MCF 10A (cell line): ENCODE data around the gene CREBRF. TPM values are rescaled to one million over a fixed set of nuclear protein-coding genes. Genes with fewer than 3 reads are reported as not detected.
"Not testable (repeated sequence)": the region's sequence is repeated elsewhere in the genome, so short reads cannot be mapped to it uniquely, and the experiment has no call there.

Source experiments
- BruUV-seq: library from RNA; stranded (reverse); fragments of 400-500 nt; replicated peaks from 2 replicates; lab custom pipeline; 2021; lab: Mats Ljungman, UMichigan
- CTCF ChIA-PET: fragments of 300-600 bp; sonication (Branson Sonifier 250); formaldehyde crosslinking; extraction: SDS; loops from one replicate; lab custom pipeline; 2021; ENCODE audit warnings: antibody characterized with exemption, inconsistent platforms; lab: Yijun Ruan, JAX
- POLR2A ChIA-PET: fragments of 300-600, 350-650 bp; sonication (Branson Sonifier 250); formaldehyde crosslinking; extraction: SDS; loops from one replicate; lab custom pipeline; 2020; ENCODE audit warnings: antibody characterized with exemption, inconsistent platforms; lab: Yijun Ruan, JAX
- DNase-seq: peaks from one replicate; pipeline ENCODE4 v3.0.0-alpha.2; 2018; ENCODE audit not compliant: unreplicated experiment
- H3K27ac Mint-ChIP-seq: one replicate; pipeline ENCODE4 v1.8.0; 2022; ENCODE audit warnings: mild to moderate bottlenecking, low read depth, mixed read lengths; ENCODE audit not compliant: unreplicated experiment
- H3K27me3 Mint-ChIP-seq: one replicate; pipeline ENCODE4 v1.8.0; 2022; ENCODE audit warnings: mixed read lengths; ENCODE audit not compliant: insufficient read depth, unreplicated experiment
- H3K36me3 Mint-ChIP-seq: one replicate; pipeline ENCODE4 v1.8.0; 2022; ENCODE audit warnings: mild to moderate bottlenecking, moderate library complexity, mixed read lengths; ENCODE audit not compliant: insufficient read depth, unreplicated experiment
- H3K4me1 Mint-ChIP-seq: one replicate; pipeline ENCODE4 v1.8.0; 2022; ENCODE audit warnings: mixed read lengths; ENCODE audit not compliant: insufficient read depth, unreplicated experiment
- H3K4me3 Mint-ChIP-seq: one replicate; pipeline ENCODE4 v1.8.0; 2022; ENCODE audit warnings: mild to moderate bottlenecking, moderate library complexity, mixed read lengths; ENCODE audit not compliant: unreplicated experiment
- H3K9me3 Mint-ChIP-seq: one replicate; pipeline ENCODE4 v1.8.0; 2022; ENCODE audit warnings: mixed read lengths; ENCODE audit not compliant: unreplicated experiment
- intact Hi-C: fragments of 100-400 bp; cut with micrococcal nuclease; formaldehyde crosslinking; loops from 2 replicates; pipeline ENCODE4 v1.14.1; 2022
- total RNA-seq: library from RNA; stranded (reverse); gene quantifications from 2 replicates; pipeline ENCODE4 v1.2.3, GENCODE V29; 2022
- TF ChIP-seq, protein P1 (sequence below): fragments of 200-600 bp; IDR thresholded peaks from one replicate; pipeline ENCODE4 v1.8.0; 2022; ENCODE audit warnings: antibody characterized with exemption, mild to moderate bottlenecking; ENCODE audit not compliant: unreplicated experiment

CREBRF gene
- total RNA-seq, 1 experiment from 2014 or later = 16.2 TPM

DNA sequence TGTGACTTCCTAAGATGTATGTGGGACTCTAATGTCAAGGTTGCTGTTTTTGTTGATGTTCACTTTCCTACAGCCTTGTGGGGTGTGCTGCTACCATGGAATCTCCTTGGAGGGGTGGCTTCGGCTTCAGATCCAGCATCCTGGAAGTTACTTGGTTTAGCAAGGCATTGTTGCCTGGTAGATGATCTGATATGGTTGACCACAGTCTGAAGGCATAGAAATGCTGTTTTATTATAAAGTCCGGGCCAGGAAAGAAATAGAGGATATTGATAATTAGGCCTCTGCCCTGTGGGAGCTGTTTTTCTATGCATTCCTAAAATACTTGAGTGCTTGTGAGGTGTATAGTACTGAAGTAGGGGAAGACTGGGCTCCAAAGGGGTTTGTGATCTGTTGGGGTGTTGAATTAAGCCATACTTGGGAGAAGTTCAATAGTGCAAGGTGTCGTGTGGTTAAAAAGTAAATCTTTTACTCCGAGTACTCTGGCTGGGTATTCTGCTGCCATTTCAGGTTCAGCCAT lies 27.3 kb upstream of the CREBRF start:
- CTCF ChIA-PET = no interaction called here
- no peaks in the 10 kb centered on the region for H3K27me3 Mint-ChIP-seq
- BruUV-seq = no TSS peak
- H3K4me1 Mint-ChIP-seq = peaks cover 5% of the 10 kb centered on the region
- POLR2A ChIA-PET = interaction anchor here (0.7 to 1.5 kb wide), 5 partner anchors 28 to 228 kb away, joined by 3 to 4 read pairs (median 3); partner anchors contain the start of gene ATP6V0E1
- DNase-seq = no peak
- no peak overlapping the region for H3K4me3 Mint-ChIP-seq
- TF ChIP-seq, protein P1, sequence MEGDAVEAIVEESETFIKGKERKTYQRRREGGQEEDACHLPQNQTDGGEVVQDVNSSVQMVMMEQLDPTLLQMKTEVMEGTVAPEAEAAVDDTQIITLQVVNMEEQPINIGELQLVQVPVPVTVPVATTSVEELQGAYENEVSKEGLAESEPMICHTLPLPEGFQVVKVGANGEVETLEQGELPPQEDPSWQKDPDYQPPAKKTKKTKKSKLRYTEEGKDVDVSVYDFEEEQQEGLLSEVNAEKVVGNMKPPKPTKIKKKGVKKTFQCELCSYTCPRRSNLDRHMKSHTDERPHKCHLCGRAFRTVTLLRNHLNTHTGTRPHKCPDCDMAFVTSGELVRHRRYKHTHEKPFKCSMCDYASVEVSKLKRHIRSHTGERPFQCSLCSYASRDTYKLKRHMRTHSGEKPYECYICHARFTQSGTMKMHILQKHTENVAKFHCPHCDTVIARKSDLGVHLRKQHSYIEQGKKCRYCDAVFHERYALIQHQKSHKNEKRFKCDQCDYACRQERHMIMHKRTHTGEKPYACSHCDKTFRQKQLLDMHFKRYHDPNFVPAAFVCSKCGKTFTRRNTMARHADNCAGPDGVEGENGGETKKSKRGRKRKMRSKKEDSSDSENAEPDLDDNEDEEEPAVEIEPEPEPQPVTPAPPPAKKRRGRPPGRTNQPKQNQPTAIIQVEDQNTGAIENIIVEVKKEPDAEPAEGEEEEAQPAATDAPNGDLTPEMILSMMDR = no peak
- H3K27ac Mint-ChIP-seq = no peak overlapping the region
- peaks cover 40% of the 10 kb centered on the region for H3K36me3 Mint-ChIP-seq
- intact Hi-C loops = no loop called here
- no peaks in the 10 kb centered on the region for H3K9me3 Mint-ChIP-seq

DNA sequence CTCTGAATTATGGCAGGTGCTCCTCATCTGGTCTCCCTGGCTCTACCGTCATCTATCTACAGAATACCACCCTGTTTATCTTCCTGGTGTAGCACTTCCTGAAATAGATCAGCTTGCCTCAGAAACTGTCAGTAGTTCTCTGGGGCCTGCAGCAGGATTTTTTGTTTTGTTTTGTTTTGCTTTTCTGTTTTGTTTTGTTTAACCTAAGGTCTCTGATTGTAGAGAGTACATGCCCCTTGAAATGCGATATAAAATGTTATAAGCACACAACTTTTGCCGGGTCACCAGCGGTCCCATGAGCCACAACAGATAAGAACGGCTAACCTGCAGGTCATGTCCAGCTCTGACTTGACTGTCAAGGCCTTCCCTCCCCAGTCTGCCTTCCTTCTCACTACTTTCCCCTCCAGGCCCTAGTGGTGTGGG lies 26.6 kb upstream of the CREBRF start:
- Mint-ChIP-seq H3K36me3 (peaks cover 40% of the 10 kb centered on the region), H3K27me3 (no peaks in the 10 kb centered on the region), H3K9me3 (no peaks in the 10 kb centered on the region), H3K27ac (no peak overlapping the region), H3K4me3 (no peak overlapping the region), H3K4me1 (peaks cover 5% of the 10 kb centered on the region)
- no peak for DNase-seq
- POLR2A ChIA-PET = interaction anchor here (0.7 to 1.5 kb wide), 6 partner anchors 13 to 481 kb away, joined by 3 to 4 read pairs (median 3); partner anchors contain the start of gene ATP6V0E1
- intact Hi-C loops = no loop called here
- TF ChIP-seq, protein P1 = no peak
- BruUV-seq = no TSS peak
- CTCF ChIA-PET = interaction anchor here (1.0 kb wide), 1 partner anchor 13 kb away, joined by 4 read pairs; no protein-coding TSS in a partner anchor

DNA sequence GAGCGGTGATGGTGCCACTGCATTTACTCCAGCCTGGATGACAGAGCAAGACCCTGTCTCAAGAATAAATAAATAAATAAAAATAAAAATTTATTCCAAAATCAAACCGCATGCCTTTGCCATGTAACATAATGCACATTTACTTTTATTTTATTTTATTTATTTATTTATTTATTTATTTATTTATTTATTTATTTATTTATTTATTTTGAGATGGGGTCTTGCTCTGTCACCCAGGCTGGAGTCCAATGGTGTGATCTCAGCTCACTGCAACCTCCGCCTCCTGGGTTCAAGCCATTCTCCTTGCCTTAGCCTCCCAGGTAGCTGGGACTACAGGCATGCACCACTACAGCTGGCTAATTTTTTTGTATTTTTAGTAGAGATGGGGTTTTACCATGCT lies 24.1 kb upstream of the CREBRF start:
- DNase-seq, H3K27ac Mint-ChIP-seq, H3K9me3 Mint-ChIP-seq, H3K27me3 Mint-ChIP-seq, H3K4me3 Mint-ChIP-seq, intact Hi-C loops, BruUV-seq: not testable (repeated sequence)
- POLR2A ChIA-PET = interaction anchor here (0.7 to 1.6 kb wide), 5 partner anchors 15 to 257 kb away, joined by 3 to 4 read pairs (median 4); partner anchors contain the start of gene ATP6V0E1
- peaks cover 56% of the 10 kb centered on the region for H3K36me3 Mint-ChIP-seq
- CTCF ChIA-PET = interaction anchor here (0.6 kb wide), 1 partner anchor 9 kb away, joined by 3 read pairs; no protein-coding TSS in a partner anchor
- peaks cover 17% of the 10 kb centered on the region for H3K4me1 Mint-ChIP-seq

DNA sequence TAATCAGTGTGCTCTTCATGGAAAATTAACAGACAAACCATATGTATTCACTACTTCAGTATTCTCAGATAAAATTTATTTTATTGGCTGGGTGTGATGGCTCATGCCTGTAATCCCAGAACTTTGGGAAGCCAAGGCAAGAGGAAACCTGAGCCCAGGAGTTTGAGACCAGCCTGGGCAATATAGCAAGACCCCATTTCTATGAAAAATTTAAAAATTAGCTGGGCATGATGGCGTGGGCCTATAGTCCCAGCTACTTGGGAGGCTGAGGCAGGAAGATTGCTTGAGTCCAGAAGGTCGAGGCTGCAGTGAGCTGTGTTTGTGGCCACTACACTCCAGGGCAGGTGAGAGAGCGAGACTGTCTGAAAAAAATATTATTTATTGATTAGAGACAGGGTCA lies 23.4 kb upstream of the CREBRF start:
- Mint-ChIP-seq H3K36me3 (peaks cover 61% of the 10 kb centered on the region), H3K4me1 (peaks cover 16% of the 10 kb centered on the region), H3K4me3 (no peak overlapping the region), H3K9me3 (no peaks in the 10 kb centered on the region), H3K27ac (no peak overlapping the region), H3K27me3 (no peaks in the 10 kb centered on the region)
- TF ChIP-seq, protein P1 = no peak
- intact Hi-C loops = no loop called here
- CTCF ChIA-PET = interaction anchor here (0.6 to 1.4 kb wide), 2 partner anchors 10 kb away, joined by 3 to 4 read pairs; no protein-coding TSS in a partner anchor
- POLR2A ChIA-PET = interaction anchor here (0.5 to 1.6 kb wide), 5 partner anchors 16 to 839 kb away, joined by 3 to 4 read pairs (median 3); partner anchors contain the start of genes ATP6V0E1 and EFCAB9
- no TSS peak for BruUV-seq
- DNase-seq = no peak
